22Rv1 (cell line): Measurements from ENCODE around the gene GARIN5B.

ENCODE experiments used
- H3K27ac ChIP-seq: fragments of 450-650 bp; 2 replicates; pipeline ENCODE4 v1.5.1; 2017
- ZFX ChIP-seq: fragments of 450-650 bp; IDR thresholded peaks from 2 replicates; pipeline ENCODE4 v1.6.1; 2017; ENCODE audit warnings: antibody characterized with exemption, borderline replicate concordance
- TF ChIP-seq, protein P1 (sequence below): fragments of 450-650 bp; IDR thresholded peaks from 2 replicates; pipeline ENCODE4 v1.5.1; 2017; ENCODE audit warnings: mild to moderate bottlenecking

The GARIN5B gene

DNA sequence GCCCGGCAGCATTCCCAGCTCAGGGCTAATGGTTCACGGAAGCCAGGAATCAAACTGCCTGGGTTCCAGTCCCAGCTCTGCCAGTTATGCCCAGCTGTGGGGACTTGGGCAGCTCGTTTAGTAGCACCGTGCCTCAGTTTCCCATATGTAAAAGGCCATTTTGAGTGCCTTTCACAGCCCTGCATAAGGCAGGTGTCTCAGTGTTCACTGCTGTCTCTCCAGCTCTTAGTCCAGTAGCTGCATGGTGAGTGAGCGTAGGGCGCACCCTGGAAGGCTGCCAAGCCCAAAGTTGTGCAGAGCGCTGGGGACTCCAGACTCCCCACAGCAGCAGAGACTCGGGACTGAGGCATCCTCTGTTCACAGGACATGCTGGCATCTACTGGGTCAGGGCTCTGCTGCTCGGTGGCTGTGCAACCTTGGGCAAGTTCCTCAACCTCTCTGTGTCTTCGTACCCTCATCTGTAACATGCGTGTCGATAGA, 28.2 kb upstream of the GARIN5B start:
- TF ChIP-seq, protein P1, sequence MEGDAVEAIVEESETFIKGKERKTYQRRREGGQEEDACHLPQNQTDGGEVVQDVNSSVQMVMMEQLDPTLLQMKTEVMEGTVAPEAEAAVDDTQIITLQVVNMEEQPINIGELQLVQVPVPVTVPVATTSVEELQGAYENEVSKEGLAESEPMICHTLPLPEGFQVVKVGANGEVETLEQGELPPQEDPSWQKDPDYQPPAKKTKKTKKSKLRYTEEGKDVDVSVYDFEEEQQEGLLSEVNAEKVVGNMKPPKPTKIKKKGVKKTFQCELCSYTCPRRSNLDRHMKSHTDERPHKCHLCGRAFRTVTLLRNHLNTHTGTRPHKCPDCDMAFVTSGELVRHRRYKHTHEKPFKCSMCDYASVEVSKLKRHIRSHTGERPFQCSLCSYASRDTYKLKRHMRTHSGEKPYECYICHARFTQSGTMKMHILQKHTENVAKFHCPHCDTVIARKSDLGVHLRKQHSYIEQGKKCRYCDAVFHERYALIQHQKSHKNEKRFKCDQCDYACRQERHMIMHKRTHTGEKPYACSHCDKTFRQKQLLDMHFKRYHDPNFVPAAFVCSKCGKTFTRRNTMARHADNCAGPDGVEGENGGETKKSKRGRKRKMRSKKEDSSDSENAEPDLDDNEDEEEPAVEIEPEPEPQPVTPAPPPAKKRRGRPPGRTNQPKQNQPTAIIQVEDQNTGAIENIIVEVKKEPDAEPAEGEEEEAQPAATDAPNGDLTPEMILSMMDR, result no peak
- TF ChIP-seq ZFX, result no peak
- H3K27ac ChIP-seq, result peak overlapping the region; percentile 98

DNA sequence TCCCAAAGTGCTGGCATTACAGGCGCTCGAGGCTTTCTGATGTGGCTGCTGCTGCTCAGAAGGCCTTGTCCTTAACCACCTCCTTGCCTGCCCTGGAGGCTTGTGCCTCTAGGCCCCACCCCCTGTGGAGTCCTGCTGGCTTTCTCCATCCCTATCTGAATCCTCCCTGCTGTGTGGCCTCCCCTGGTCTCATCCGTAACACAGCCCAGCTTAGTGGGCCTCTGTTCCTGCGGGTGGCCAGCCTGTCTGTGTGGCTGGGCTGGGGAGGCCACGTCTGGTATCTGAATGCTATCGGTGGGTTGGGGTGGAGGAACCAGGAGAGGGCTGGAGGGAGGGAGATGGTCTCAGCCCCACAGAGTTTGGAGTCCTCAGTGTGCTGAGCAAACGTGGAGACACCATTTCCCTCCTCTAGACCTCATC, 27.4 kb upstream of the GARIN5B start:
- H3K27ac ChIP-seq, result peak overlapping the region; percentile 98

DNA sequence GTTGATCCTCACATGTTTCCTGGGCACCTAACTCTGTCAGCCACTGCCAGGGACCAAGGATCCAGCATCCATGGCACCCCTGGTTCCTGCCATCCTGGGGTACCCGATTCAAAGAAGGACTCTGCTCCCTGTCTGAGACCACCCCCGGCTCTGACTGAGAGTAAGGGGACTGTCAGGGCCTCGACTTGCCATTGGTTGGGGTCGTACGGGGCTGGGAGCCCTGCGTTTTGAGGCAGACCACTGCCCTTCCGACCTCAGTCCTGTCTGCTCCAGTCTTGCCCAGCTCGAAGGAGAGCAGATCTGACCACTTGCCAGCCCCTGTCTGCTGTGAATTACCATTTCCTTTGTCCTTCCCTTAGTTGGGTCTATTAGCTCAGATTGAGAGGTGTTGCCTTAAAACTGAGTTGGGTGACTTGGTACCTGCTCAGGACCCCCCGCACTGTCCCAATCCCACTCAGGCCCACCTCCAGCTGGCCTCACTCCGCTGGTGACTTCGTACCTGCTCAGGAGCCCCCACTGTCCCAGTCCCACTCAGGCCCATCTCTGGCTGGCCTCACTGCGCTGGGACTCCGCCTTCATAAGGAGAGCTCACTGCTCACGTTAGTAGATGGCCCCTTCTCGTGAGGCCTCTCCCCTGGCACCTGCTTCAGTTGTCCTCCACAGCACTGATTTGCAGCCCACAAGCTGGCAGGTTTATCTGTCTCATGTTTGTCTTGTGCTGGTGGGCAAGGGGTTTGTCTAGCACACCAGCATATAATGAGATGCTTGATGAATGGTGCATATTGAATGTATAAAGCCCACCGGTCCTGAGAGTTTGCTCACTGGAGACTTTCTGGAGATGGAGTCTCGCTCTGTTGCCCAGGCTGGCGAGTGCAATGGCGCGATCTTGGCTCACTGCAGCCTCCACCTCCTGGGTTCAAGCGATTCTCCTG, 26.6 kb upstream of the GARIN5B start:
- H3K27ac ChIP-seq, result peak overlapping the region; percentile 98
- TF ChIP-seq, protein P1, result no peak
- TF ChIP-seq ZFX, result no peak

More for the DNA sequence above, 27.4 kb upstream of the GARIN5B start:
- TF ChIP-seq ZFX, result no peak
- TF ChIP-seq, protein P1, result no peak

DNA sequence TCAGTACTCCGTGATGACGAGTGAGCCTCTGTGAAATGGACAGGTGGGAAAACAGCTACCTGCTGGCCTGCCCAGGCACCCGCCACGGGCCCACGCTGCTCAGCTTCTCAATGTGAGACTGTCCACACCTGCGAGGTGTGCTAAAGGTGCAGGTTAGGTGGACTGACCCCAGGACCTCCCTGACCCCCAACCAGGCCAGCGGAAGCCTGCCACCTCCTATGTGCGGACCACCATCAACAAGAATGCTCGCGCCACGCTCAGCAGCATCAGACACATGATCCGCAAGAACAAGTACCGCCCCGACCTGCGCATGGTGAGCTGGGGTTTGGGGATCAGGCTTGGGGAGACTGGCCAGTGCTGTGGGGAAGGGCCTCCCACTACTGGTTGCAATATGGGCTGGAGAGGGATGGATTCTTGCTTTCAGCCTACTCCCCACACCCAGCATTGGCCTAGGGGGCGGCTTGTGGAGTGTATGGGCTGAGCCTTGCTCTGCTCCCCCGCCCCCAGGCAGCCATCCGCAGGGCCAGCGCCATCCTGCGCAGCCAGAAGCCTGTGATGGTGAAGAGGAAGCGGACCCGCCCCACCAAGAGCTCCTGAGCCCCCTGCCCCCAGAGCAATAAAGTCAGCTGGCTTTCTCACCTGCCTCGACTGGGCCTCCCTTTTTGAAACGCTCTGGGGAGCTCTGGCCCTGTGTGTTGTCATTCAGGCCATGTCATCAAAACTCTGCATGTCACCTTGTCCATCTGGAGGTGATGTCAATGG, 24.9 kb upstream of the GARIN5B start:
- H3K27ac ChIP-seq, result peak overlapping the region; percentile 98
- TF ChIP-seq ZFX, result no peak
- TF ChIP-seq, protein P1, result no peak

DNA sequence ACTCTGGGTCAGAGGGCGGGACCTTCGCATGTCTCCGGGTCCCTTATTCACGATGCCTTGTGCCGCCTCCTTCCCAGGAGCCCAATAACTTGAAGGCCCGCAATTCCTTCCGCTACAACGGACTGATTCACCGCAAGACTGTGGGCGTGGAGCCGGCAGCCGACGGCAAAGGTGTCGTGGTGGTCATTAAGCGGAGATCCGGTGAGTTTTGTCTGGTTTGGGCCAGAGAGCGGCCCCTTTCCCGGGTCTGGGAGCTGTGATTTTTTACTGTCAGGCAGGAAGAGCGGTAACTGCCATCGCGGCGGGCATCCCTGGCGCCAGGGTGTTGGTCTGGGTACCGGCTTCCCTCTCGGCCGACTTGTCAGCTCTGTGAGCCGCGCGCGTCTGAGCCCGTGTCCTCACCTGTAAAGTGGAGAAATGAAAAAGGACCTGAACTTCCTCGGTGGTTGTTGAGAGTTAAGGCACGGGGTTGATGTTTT, 23.5 kb upstream of the GARIN5B start:
- TF ChIP-seq, protein P1, result no peak
- H3K27ac ChIP-seq, result peak overlapping the region; percentile 98

DNA sequence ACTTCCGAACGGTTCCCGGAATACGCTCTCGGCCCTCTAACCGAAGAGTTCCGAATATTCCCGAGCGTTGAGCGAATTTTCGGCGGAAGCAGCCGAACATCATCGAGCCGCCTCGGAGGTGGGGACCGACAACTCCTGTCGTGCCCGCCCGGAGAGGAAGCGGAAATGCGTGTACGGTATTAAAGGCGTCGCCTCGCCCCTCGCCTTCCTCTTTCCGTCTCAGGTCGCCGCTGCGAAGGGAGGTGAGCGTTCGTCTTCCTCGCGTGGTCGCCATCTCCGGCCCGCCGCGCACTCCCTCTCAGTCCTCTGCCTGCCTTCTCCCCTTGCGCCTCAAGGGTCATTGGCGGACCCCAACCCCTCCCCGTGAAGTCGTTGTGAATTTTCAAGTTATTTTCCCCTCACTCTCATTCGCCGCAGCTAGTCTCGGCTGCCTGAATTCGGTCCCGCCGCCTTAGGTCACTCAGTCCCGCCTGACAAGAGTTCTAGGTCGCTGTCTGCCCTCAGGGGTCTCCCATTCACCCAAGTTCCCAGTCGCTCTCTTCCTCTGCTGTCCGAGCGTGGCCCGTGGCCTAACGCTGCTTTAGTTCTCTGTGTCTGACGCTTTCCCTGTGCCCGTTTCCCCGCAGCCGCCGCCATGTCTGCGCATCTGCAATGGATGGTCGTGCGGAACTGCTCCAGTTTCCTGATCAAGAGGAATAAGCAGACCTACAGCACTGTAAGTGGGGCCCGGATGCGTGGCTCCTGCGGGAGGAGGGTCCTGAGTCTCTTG, 22.8 kb upstream of the GARIN5B start, which contains the start of gene RPL28:
RPL28 (plus strand) TSS at position 209 of the 769 bp plus-strand sequence; CDS start at position 635, 426 bp downstream.
- TF ChIP-seq, protein P1, result no peak
- TF ChIP-seq ZFX, result no peak
- peak within 1 kb of the TSS; percentile 98 for H3K27ac ChIP-seq
